K562 (cell line): Measurements from ENCODE around the gene SERINC5. TPM values are rescaled to one million over a fixed set of nuclear protein-coding genes. Genes with fewer than 3 reads are reported as not detected.

Experiments used
- EHMT2 ChIP-seq: fragments of 450-650 bp; IDR thresholded peaks from 2 replicates; pipeline ENCODE4 v1.6.1; 2018; ENCODE audit warnings: antibody characterized with exemption
- FOS ChIP-seq: IDR thresholded peaks from 3 replicates; pipeline ENCODE4 v1.6.1; 2011; ENCODE audit not compliant: insufficient read length; ENCODE audit errors: extremely low read depth
- RB1 ChIP-seq: fragments of 450-650 bp; IDR thresholded peaks from 2 replicates; pipeline ENCODE4 v1.6.1; 2017; ENCODE audit warnings: low read depth, mild to moderate bottlenecking
- RCOR1 ChIP-seq, 2 experiments: IDR thresholded peaks; 2 replicates each; pipeline ENCODE4 v1.6.1; 2012; ENCODE audit warnings: low read depth in 2 of 2, low read length in 2 of 2, borderline replicate concordance in 1 of 2, improper control_type of control experiment in 1 of 2
- REST ChIP-seq, 2 experiments: fragments of 450-650 bp; formaldehyde crosslinking in 1 of 2; IDR thresholded peaks; 2 replicates each; pipeline versions ENCODE4 v1.4.0 to v1.6.1; 2014 to 2020; ENCODE audit warnings: mild to moderate bottlenecking in 2 of 2, borderline replicate concordance in 1 of 2, low read depth in 1 of 2
- SMC3 ChIP-seq: conservative IDR thresholded peaks from 2 replicates; pipeline ENCODE4 v1.6.1; 2011; ENCODE audit warnings: low read depth, low read length, improper control_type of control experiment; ENCODE audit not compliant: insufficient read depth
- TFAP4 ChIP-seq: sonication (generic); formaldehyde crosslinking; IDR thresholded peaks from 2 replicates; pipeline ENCODE4 v1.8.0; 2022; ENCODE audit warnings: missing genetic modification reagents, mild to moderate bottlenecking, moderate library complexity, borderline replicate concordance
- TRIM25 ChIP-seq: fragments of 450-650 bp; IDR thresholded peaks from 2 replicates; pipeline ENCODE4 v1.7.0; 2016; ENCODE audit warnings: borderline replicate concordance
- VEZF1 ChIP-seq: fragments of 200-800 bp; sonication (Bioruptor generic); IDR thresholded peaks from 2 replicates; pipeline ENCODE4 v1.6.1; 2017; ENCODE audit warnings: missing genetic modification characterization, missing compliant biosample characterization
- YY1 ChIP-seq, 3 experiments: IDR thresholded peaks; 2 replicates each; pipeline ENCODE4 v1.6.1; 2011; ENCODE audit warnings: low read length in 2 of 3, mild to moderate bottlenecking in 2 of 3, moderate library complexity in 2 of 3, borderline replicate concordance in 1 of 3, control low read depth in 1 of 3, low read depth in 1 of 3; ENCODE audit not compliant: insufficient read depth in 3 of 3, insufficient replicate concordance in 2 of 3, control insufficient read depth in 1 of 3, insufficient read length in 1 of 3; ENCODE audit errors: extremely low read depth in 1 of 3
- polyA plus RNA-seq, 8 experiments: library from polyadenylated mRNA; depleted of rRNA in 4 of 8; stranded (reverse) in 5 of 8; unstranded in 3 of 8; fragments of >200 nt; fragmentation: Nextera tagmentation in 2 of 8; fragmentation: Illumina TruSeq in 1 of 8; extraction: Ambion mirVana in 2 of 8; extraction: Trizol in 1 of 8; gene quantifications; 2 replicates each; pipeline versions ENCODE4 v1.2.1 to v1.2.3, GENCODE V29; 2011 to 2014; ENCODE audit warnings: inconsistent platforms in 1 of 8, missing spikeins in 1 of 8
- total RNA-seq, 7 experiments: library from RNA; depleted of rRNA in 6 of 7; stranded (reverse); fragments of >200 nt in 6 of 7; fragmentation: Illumina TruSeq in 2 of 7; extraction: Trizol in 2 of 7; gene quantifications; 2 replicates each; pipeline versions ENCODE4 v1.2.1 to v1.2.3, GENCODE V29; 2011 to 2021; ENCODE audit warnings: low replicate concordance in 1 of 7

SERINC5 gene
- total and polyA plus RNA-seq, 9 of the 15 experiments (the other 6 are each of a cell fraction or from before 2014, with no cell fraction given) = 1.4 to 7.9 (median 3.7) TPM

GRCh38 chr5:80082731-80083100, 173.1 kb downstream of the SERINC5 start (continued):
- TF ChIP-seq VEZF1 (CRISPR knock-in tag) (peak; percentile 73), FOS (no peak), RCOR1 (IDR thresholded peaks at IDR 0.05; ENCODE audit: borderline replicate concordance in 1 of 2, low read depth in 2 of 2, low read length in 2 of 2) (0 out of 4 replicates have a peak, but pooled peaks of 1 of the 2 experiments have one; percentile 15), SMC3 (peak; percentile 49; the same call in 1 of the 2 replicates), EHMT2 (no peak), TFAP4 (0 out of 2 replicates have a peak, but pooled peaks have one; percentile 18), RB1 (peak; percentile 61; the same call in 1 of the 2 replicates), REST (IDR thresholded peaks at IDR 0.05; ENCODE audit: borderline replicate concordance) (peak; percentile 32; the same call in 1 of the 2 replicates), REST (CRISPR knock-in tag; IDR thresholded peaks at IDR 0.05; ENCODE audit: low read depth) (no peak), TRIM25 (no peak), YY1 (IDR thresholded peaks at IDR 0.05; ENCODE audit: borderline replicate concordance in 1 of 3, control insufficient read depth in 1 of 3, extremely low read depth in 1 of 3, insufficient read depth in 3 of 3, insufficient read length in 1 of 3, insufficient replicate concordance in 2 of 3, low read depth in 1 of 3, low read length in 2 of 3) (peak; percentile 73 to 98 (median 93))
